ENCODE data around the gene SNTA1. TPM values are rescaled to one million over a fixed set of nuclear protein-coding genes. Genes with fewer than 3 reads are reported as not detected.

Gene SNTA1
- total and polyA plus RNA-seq, 9 of the 15 experiments (the other 6 are each of a cell fraction or from before 2014, with no cell fraction given) = 1.2 to 40.8 (median 20.3) TPM

- no peak for TF ChIP-seq RREB1 (CRISPR knock-in tag; IDR thresholded peaks at IDR 0.05)
- no peak for TF ChIP-seq UBTF (IDR thresholded peaks at IDR 0.05; ENCODE audit: borderline replicate concordance in 1 of 2, low read depth in 2 of 2, low read length in 2 of 2)
- TF ChIP-seq ILF3 (IDR thresholded peaks at IDR 0.05; ENCODE audit: borderline replicate concordance) = no peak
- TF ChIP-seq ZNF140 (CRISPR knock-in tag; IDR thresholded peaks at IDR 0.05) = no peak
- TF ChIP-seq, protein P1, sequence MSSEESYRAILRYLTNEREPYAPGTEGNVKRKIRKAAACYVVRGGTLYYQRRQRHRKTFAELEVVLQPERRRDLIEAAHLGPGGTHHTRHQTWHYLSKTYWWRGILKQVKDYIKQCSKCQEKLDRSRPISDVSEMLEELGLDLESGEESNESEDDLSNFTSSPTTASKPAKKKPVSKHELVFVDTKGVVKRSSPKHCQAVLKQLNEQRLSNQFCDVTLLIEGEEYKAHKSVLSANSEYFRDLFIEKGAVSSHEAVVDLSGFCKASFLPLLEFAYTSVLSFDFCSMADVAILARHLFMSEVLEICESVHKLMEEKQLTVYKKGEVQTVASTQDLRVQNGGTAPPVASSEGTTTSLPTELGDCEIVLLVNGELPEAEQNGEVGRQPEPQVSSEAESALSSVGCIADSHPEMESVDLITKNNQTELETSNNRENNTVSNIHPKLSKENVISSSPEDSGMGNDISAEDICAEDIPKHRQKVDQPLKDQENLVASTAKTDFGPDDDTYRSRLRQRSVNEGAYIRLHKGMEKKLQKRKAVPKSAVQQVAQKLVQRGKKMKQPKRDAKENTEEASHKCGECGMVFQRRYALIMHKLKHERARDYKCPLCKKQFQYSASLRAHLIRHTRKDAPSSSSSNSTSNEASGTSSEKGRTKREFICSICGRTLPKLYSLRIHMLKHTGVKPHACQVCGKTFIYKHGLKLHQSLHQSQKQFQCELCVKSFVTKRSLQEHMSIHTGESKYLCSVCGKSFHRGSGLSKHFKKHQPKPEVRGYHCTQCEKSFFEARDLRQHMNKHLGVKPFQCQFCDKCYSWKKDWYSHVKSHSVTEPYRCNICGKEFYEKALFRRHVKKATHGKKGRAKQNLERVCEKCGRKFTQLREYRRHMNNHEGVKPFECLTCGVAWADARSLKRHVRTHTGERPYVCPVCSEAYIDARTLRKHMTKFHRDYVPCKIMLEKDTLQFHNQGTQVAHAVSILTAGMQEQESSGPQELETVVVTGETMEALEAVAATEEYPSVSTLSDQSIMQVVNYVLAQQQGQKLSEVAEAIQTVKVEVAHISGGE (CRISPR knock-in tag; IDR thresholded peaks at IDR 0.05) = no peak
- TF ChIP-seq FOXK1 (CRISPR knock-in tag; IDR thresholded peaks at IDR 0.05; ENCODE audit: borderline replicate concordance) = no peak
- no peak for TF ChIP-seq ZNF561 (CRISPR knock-in tag; conservative IDR thresholded peaks at IDR 0.05)
- TF ChIP-seq DLX4 (CRISPR knock-in tag; IDR thresholded peaks at IDR 0.05) = no peak
- TF ChIP-seq CXXC5 (CRISPR knock-in tag; IDR thresholded peaks at IDR 0.05) = no peak
- TF ChIP-seq KDM2B (CRISPR knock-in tag; IDR thresholded peaks at IDR 0.05) = no peak
- TF ChIP-seq NR3C1 (CRISPR knock-in tag; IDR thresholded peaks at IDR 0.05) = no peak
- no peak for TF ChIP-seq NCOA1 (IDR thresholded peaks at IDR 0.05; ENCODE audit: low read depth)
These were observed 1.4 kb upstream of the SNTA1 start (continued) for GRCh38 chr20:33444797-33445560.
